Fibroblast of lung (primary cell): ENCODE data around the gene HOXD4. TPM values are rescaled to one million over a fixed set of nuclear protein-coding genes. Genes with fewer than 3 reads are reported as not detected.

Experiments used
- DNase-seq, 2 donors: peaks; one replicate each; pipeline versions ENCODE4 v3.0.0 to v3.0.0-alpha.2; 2010; ENCODE audit warnings: low read depth in 2 of 2
- H2AFZ ChIP-seq: 2 replicates; pipeline ENCODE4 v1.5.1; 2012; ENCODE audit warnings: low read length, control low read depth, inconsistent platforms
- H3K27ac ChIP-seq: 2 replicates; pipeline ENCODE4 v1.5.1; 2011; ENCODE audit warnings: low read length, control low read depth; ENCODE audit not compliant: insufficient read depth
- H3K27me3 ChIP-seq: 2 replicates; pipeline ENCODE4 v1.5.1; 2011; ENCODE audit warnings: mild to moderate bottlenecking, low read length; ENCODE audit not compliant: control insufficient read depth, insufficient read depth
- H3K36me3 ChIP-seq: 2 replicates; pipeline ENCODE4 v1.5.1; 2011; ENCODE audit warnings: low read length; ENCODE audit not compliant: control insufficient read depth, insufficient read depth
- H3K4me1 ChIP-seq: 2 replicates; pipeline ENCODE4 v1.5.1; 2011; ENCODE audit warnings: low read length; ENCODE audit not compliant: control insufficient read depth, insufficient read depth; ENCODE audit errors: extremely low read depth
- H3K4me2 ChIP-seq: 2 replicates; pipeline ENCODE4 v1.5.1; 2011; ENCODE audit warnings: low read length, control low read depth; ENCODE audit not compliant: insufficient read depth; ENCODE audit errors: extremely low read depth
- H3K4me3 ChIP-seq, 4 experiments: fragments of 200-600 bp in 1 of 4; sonication (generic) in 1 of 4; replicated peaks in 1 of 4; 2 replicates each; pipeline ENCODE4 v1.5.1; 2011 to 2016; ENCODE audit warnings: low read length in 4 of 4, low read depth in 3 of 4, mild to moderate bottlenecking in 3 of 4, control low read depth in 2 of 4, inconsistent platforms in 1 of 4, mixed read lengths in 1 of 4; ENCODE audit not compliant: insufficient read depth in 1 of 4; ENCODE audit errors: control extremely low read depth in 1 of 4
- H3K79me2 ChIP-seq: 2 replicates; pipeline ENCODE4 v1.5.1; 2012; ENCODE audit warnings: mild to moderate bottlenecking, low read length, inconsistent platforms; ENCODE audit not compliant: control insufficient read depth, insufficient read depth
- H3K9ac ChIP-seq: 2 replicates; pipeline ENCODE4 v1.5.1; 2011; ENCODE audit warnings: mild to moderate bottlenecking, low read length, control low read depth; ENCODE audit not compliant: insufficient read depth
- H3K9me3 ChIP-seq: 2 replicates; pipeline ENCODE4 v1.5.1; 2012; ENCODE audit warnings: low read depth, low read length; ENCODE audit not compliant: control insufficient read depth, insufficient read depth
- H4K20me1 ChIP-seq: 2 replicates; pipeline ENCODE4 v1.5.1; 2011; ENCODE audit warnings: low read length; ENCODE audit not compliant: control insufficient read depth, insufficient read depth; ENCODE audit errors: extremely low read depth
- EZH2 ChIP-seq: IDR thresholded peaks from 2 replicates; pipeline ENCODE4 v1.5.1; 2012; ENCODE audit warnings: low read length, control low read depth, mild to moderate bottlenecking; ENCODE audit errors: missing control alignments
- polyA plus RNA-seq, 2 donors: library from polyadenylated mRNA; depleted of rRNA in 1 of 2; stranded (reverse) in 1 of 2; unstranded in 1 of 2; fragments of >200 nt; gene quantifications; 2 replicates each; pipeline ENCODE4 v1.2.1, GENCODE V29; 2011 to 2012; ENCODE audit warnings: missing spikeins in 1 of 2
- total RNA-seq: library from RNA; depleted of rRNA; stranded (reverse); fragments of >200 nt; gene quantifications from 2 replicates; pipeline ENCODE4 v1.2.1, GENCODE V29; 2014
- TF ChIP-seq, protein P1 (sequence below), 2 donors: IDR thresholded peaks in 1 of 2; conservative IDR thresholded peaks in 1 of 2; 1 replicate in 1 of 2; 2 replicates in 1 of 2; pipeline ENCODE4 v1.5.1; 2011 to 2012; ENCODE audit warnings: low read length in 2 of 2, control low read depth in 1 of 2, inconsistent platforms in 1 of 2, low read depth in 1 of 2, mild to moderate bottlenecking in 1 of 2

Gene HOXD4
- total and polyA plus RNA-seq, 2 donors (not counting 1 experiment from before 2014, with no cell fraction given) = not detected

DNA sequence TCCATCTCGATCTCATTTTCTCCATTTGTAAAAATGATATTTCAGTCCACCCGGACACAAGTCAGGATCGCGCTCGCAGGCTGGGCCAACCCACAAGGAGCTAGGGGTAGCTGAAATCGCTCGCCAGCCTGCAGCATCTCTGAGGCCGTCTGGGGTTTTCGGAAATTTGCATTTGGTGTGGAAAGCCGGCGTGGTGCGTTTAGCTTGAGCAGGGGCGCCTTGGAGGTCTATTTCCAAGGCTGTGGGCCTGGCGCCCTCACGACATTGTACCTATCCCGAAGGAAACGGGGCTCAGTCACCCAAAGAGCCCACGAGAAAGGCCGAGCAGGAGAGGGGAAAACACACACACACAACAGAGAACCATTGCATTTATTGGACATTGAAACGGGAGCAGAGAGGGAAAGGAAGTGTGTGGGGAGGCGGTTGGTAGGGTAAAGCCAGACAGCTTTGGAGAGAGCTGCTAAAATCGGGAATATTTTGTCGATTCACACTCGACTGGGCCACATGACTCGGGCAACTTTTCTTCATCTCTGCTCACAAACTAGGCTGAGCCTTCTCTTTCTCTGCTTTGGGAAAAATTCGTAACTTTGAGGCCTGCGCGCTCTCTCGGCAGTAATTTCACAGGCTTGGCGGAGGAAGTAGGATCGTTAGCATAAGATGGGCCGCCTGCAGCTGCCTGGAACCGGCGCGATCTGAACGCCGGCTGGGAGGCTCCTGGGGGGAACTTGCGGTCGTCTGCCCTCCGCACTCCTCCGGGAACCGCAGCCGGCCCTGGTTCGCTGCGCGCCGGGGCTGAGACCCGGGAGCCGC is 23.0 kb upstream of the HOXD4 start:
- Histone ChIP-seq H3K4me3 (no peak overlapping the region), H3K27ac (no peak overlapping the region), H3K9me3 (no peaks in the 10 kb centered on the region), H3K79me2 (no peaks in the 10 kb centered on the region), H4K20me1 (no peaks in the 10 kb centered on the region), H3K27me3 (peaks cover 78% of the 10 kb centered on the region), H2AFZ (no peak overlapping the region), H3K36me3 (no peaks in the 10 kb centered on the region), H3K9ac (no peak overlapping the region), H3K4me2 (no peak overlapping the region), H3K4me1 (no peaks in the 10 kb centered on the region)
- no peak for DNase-seq
- TF ChIP-seq, protein P1, sequence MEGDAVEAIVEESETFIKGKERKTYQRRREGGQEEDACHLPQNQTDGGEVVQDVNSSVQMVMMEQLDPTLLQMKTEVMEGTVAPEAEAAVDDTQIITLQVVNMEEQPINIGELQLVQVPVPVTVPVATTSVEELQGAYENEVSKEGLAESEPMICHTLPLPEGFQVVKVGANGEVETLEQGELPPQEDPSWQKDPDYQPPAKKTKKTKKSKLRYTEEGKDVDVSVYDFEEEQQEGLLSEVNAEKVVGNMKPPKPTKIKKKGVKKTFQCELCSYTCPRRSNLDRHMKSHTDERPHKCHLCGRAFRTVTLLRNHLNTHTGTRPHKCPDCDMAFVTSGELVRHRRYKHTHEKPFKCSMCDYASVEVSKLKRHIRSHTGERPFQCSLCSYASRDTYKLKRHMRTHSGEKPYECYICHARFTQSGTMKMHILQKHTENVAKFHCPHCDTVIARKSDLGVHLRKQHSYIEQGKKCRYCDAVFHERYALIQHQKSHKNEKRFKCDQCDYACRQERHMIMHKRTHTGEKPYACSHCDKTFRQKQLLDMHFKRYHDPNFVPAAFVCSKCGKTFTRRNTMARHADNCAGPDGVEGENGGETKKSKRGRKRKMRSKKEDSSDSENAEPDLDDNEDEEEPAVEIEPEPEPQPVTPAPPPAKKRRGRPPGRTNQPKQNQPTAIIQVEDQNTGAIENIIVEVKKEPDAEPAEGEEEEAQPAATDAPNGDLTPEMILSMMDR (conservative IDR thresholded peaks at IDR 0.05 in 1 of 2, IDR thresholded peaks at IDR 0.05 in 1 of 2; ENCODE audit: low read depth in 1 of 2, low read length in 2 of 2) = no peak
- no peak for TF ChIP-seq EZH2

DNA sequence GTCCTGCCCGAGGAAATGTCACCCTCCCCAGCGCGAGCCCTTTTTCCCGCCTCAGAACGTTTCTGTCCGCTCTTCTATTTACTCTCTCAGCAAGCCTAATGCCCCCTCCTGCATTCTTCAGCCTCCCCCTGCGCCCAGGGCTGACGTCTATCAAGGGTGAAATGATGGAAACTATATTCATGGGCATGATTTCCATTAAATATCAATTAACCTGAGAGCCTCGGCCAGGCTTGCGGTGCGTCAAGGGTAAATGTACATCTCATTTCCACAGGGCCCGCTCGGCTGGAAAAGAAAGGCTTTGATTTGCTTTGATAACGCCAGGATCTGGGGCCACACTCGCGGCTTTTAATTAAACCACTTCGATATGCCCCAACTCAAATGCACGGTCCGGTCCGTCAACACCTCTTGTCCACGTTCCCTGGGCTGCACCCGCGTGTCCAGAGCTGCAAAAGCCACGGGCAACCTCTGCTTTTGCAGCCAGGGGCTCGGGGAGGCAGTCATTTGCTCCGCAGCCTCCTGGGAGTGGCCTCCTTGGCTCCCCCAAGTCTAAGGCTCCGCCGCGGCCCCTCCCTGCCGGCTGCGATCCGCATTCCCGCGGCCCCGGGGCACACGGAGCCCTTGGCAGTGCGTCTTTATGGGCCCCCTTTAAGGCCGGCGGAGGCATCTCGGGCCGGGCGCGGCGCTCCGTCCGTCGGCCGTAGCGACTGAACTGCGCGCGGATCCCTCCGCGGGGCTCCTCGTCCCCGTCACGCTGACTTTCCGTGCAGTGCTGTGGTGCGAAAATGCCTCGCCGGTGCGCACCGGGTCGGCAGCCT is 22.2 kb upstream of the HOXD4 start, which contains the start of gene HOXD8:
Gene HOXD8, plus strand, starts transcription at position 724 of the 815 bp plus-strand sequence. CDS start 662 bp downstream, outside the sequence.
- Histone ChIP-seq H3K4me2 (no peak within 1 kb of the TSS), H2AFZ (no peak within 1 kb of the TSS), H3K79me2 (no peaks in the 10 kb centered on the region), H4K20me1 (no peaks in the 10 kb centered on the region), H3K9ac (no peak within 1 kb of the TSS), H3K4me1 (no peaks in the 10 kb centered on the region), H3K27ac (no peak within 1 kb of the TSS), H3K9me3 (no peaks in the 10 kb centered on the region), H3K4me3 (peak within 1 kb of the TSS in 1 of 4 experiments; percentile 7), H3K36me3 (no peaks in the 10 kb centered on the region), H3K27me3 (peaks cover 76% of the 10 kb centered on the region)
- TF ChIP-seq, protein P1 (conservative IDR thresholded peaks at IDR 0.05 in 1 of 2, IDR thresholded peaks at IDR 0.05 in 1 of 2; ENCODE audit: low read depth in 1 of 2, low read length in 2 of 2) = no peak
- peak; percentile 51 for TF ChIP-seq EZH2
- DNase-seq = peak; percentile 22 to 56

DNA sequence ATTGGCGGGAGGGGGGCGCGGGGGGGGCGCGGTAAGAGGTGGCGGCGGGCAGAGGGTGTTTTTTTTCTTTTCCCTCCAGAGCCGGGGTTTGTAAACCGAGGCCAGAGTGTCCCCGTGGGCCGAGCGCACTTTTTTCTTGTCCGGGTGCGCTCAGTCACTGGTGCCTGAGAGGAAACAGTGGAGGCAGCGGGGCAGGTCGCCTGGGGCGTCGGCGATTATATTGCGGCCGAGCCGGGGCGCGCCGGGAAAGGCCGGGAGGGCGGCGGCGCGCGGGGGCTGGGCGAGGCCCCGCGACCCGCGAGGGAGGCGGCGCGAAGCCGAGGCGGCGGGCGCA is 21.6 kb upstream of the HOXD4 start:
- Histone ChIP-seq H3K79me2 (no peaks in the 10 kb centered on the region), H4K20me1 (no peaks in the 10 kb centered on the region), H3K4me3 (no peak overlapping the region), H3K4me1 (no peaks in the 10 kb centered on the region), H3K27ac (no peak overlapping the region), H2AFZ (no peak overlapping the region), H3K4me2 (no peak overlapping the region), H3K27me3 (peaks cover 75% of the 10 kb centered on the region), H3K9me3 (no peaks in the 10 kb centered on the region), H3K9ac (no peak overlapping the region), H3K36me3 (no peaks in the 10 kb centered on the region)
- TF ChIP-seq EZH2 = no peak
- TF ChIP-seq, protein P1 (conservative IDR thresholded peaks at IDR 0.05 in 1 of 2, IDR thresholded peaks at IDR 0.05 in 1 of 2; ENCODE audit: low read depth in 1 of 2, low read length in 2 of 2) = no peak
- DNase-seq = no peak
